C4-2B (cell line): ENCODE data around the gene OIT3.

ENCODE experiments used
- CTCF ChIP-seq: fragments of 450-650 bp; conservative IDR thresholded peaks from 2 replicates; pipeline ENCODE4 v1.5.1; 2017; ENCODE audit warnings: mild to moderate bottlenecking
- ZFX ChIP-seq: fragments of 450-650 bp; IDR thresholded peaks from 2 replicates; pipeline ENCODE4 v1.6.1; 2017

- TF ChIP-seq CTCF (no peak), ZFX (no peak)
Observed at GRCh38 chr10:72943498-72944234, 50.1 kb downstream of the OIT3 start.
